ENCODE data around the gene ABCA1.

ABCA1 gene

GRCh38 chr9:104853159-104853558 lies 74.8 kb downstream of the ABCA1 start:
- Histone ChIP-seq H2BK120ac (ENCODE audit: insufficient read depth, low read length, poor library complexity) (no peak overlapping the region), H4K12ac (ENCODE audit: low read depth, low read length) (no peak overlapping the region), H3K27me3 (ENCODE audit: insufficient read depth, low read length) (no peaks in the 10 kb centered on the region), H3K4me2 (ENCODE audit: low read length) (no peak overlapping the region), H3K9ac (ENCODE audit: low read length) (no peak overlapping the region), H3K36me3 (ENCODE audit: control insufficient read depth in 1 of 2, insufficient read depth in 2 of 2, low read length in 2 of 2) (no peaks in the 10 kb centered on the region), H2AFZ (ENCODE audit: insufficient read depth, low read length, poor library complexity) (no peak overlapping the region), H4K8ac (ENCODE audit: low read depth, low read length) (no peak overlapping the region), H3K4ac (ENCODE audit: low read depth, low read length) (no peak overlapping the region), H3K27ac (ENCODE audit: low read depth, low read length) (no peak overlapping the region), H3K79me1 (ENCODE audit: low read length) (no peaks in the 10 kb centered on the region), H3K4me1 (ENCODE audit: control insufficient read depth in 1 of 2, insufficient read depth in 2 of 2, low read length in 2 of 2) (no peaks in the 10 kb centered on the region), H2BK12ac (ENCODE audit: low read length) (no peak overlapping the region), H2BK5ac (ENCODE audit: low read depth, low read length, poor library complexity) (no peak overlapping the region), H3K79me2 (ENCODE audit: control insufficient read depth, insufficient read depth, low read length, poor library complexity) (no peaks in the 10 kb centered on the region), H3K14ac (ENCODE audit: low read length) (no peak overlapping the region), H3K9me3 (ENCODE audit: insufficient read depth, low read depth, low read length) (no peaks in the 10 kb centered on the region), H3K18ac (ENCODE audit: low read length) (no peak overlapping the region), H2AK5ac (ENCODE audit: low read length) (no peak overlapping the region), H3K23ac (ENCODE audit: low read length) (peak overlapping the region; percentile 78), H3K4me3 (ENCODE audit: low read depth, low read length) (no peak overlapping the region), H4K91ac (ENCODE audit: low read depth, low read length) (no peak overlapping the region)
- no peak for DNase-seq
- no CpG with 5 or more reads among the region's 4 CpGs for WGBS (ENCODE audit: extremely low coverage, insufficient coverage, insufficient read length)

GRCh38 chr9:104851546-104851920 lies 76.4 kb downstream of the ABCA1 start:
- no peak overlapping the region for H2AFZ ChIP-seq (ENCODE audit: insufficient read depth, low read length, poor library complexity)
- DNase-seq, result no peak
- no peaks in the 10 kb centered on the region for H3K4me1 ChIP-seq (ENCODE audit: control insufficient read depth in 1 of 2, insufficient read depth in 2 of 2, low read length in 2 of 2)
- no peak overlapping the region for H3K4me3 ChIP-seq (ENCODE audit: low read depth, low read length)
- no peak overlapping the region for H3K18ac ChIP-seq (ENCODE audit: low read length)
- no CpG with 5 or more reads among the region's 3 CpGs for WGBS (ENCODE audit: extremely low coverage, insufficient coverage, insufficient read length)
- no peak overlapping the region for H3K27ac ChIP-seq (ENCODE audit: low read depth, low read length)
- no peak overlapping the region for H4K12ac ChIP-seq (ENCODE audit: low read depth, low read length)
- no peaks in the 10 kb centered on the region for H3K27me3 ChIP-seq (ENCODE audit: insufficient read depth, low read length)
- H4K8ac ChIP-seq (ENCODE audit: low read depth, low read length), result no peak overlapping the region
- H3K9ac ChIP-seq (ENCODE audit: low read length), result no peak overlapping the region
- H4K91ac ChIP-seq (ENCODE audit: low read depth, low read length), result no peak overlapping the region
- H3K4me2 ChIP-seq (ENCODE audit: low read length), result no peak overlapping the region
- no peak overlapping the region for H2AK5ac ChIP-seq (ENCODE audit: low read length)
- H3K79me2 ChIP-seq (ENCODE audit: control insufficient read depth, insufficient read depth, low read length, poor library complexity), result no peaks in the 10 kb centered on the region
- H3K79me1 ChIP-seq (ENCODE audit: low read length), result no peaks in the 10 kb centered on the region
- no peak overlapping the region for H2BK12ac ChIP-seq (ENCODE audit: low read length)
- no peaks in the 10 kb centered on the region for H3K36me3 ChIP-seq (ENCODE audit: control insufficient read depth in 1 of 2, insufficient read depth in 2 of 2, low read length in 2 of 2)
- H3K4ac ChIP-seq (ENCODE audit: low read depth, low read length), result no peak overlapping the region
- no peak overlapping the region for H2BK120ac ChIP-seq (ENCODE audit: insufficient read depth, low read length, poor library complexity)
- H3K14ac ChIP-seq (ENCODE audit: low read length), result no peak overlapping the region
- no peaks in the 10 kb centered on the region for H3K9me3 ChIP-seq (ENCODE audit: insufficient read depth, low read depth, low read length)
- H2BK5ac ChIP-seq (ENCODE audit: low read depth, low read length, poor library complexity), result no peak overlapping the region
- H3K23ac ChIP-seq (ENCODE audit: low read length), result no peak overlapping the region

- Histone ChIP-seq H3K9me3 (ENCODE audit: insufficient read depth, low read depth, low read length) (no peaks in the 10 kb centered on the region), H3K9ac (ENCODE audit: low read length) (no peak overlapping the region), H4K91ac (ENCODE audit: low read depth, low read length) (no peak overlapping the region), H3K14ac (ENCODE audit: low read length) (no peak overlapping the region), H2BK12ac (ENCODE audit: low read length) (no peak overlapping the region), H2BK120ac (ENCODE audit: insufficient read depth, low read length, poor library complexity) (no peak overlapping the region), H3K4ac (ENCODE audit: low read depth, low read length) (no peak overlapping the region), H2AFZ (ENCODE audit: insufficient read depth, low read length, poor library complexity) (no peak overlapping the region), H3K79me2 (ENCODE audit: control insufficient read depth, insufficient read depth, low read length, poor library complexity) (no peaks in the 10 kb centered on the region), H4K8ac (ENCODE audit: low read depth, low read length) (no peak overlapping the region), H3K4me2 (ENCODE audit: low read length) (no peak overlapping the region), H2AK5ac (ENCODE audit: low read length) (no peak overlapping the region), H2BK5ac (ENCODE audit: low read depth, low read length, poor library complexity) (no peak overlapping the region), H3K79me1 (ENCODE audit: low read length) (no peaks in the 10 kb centered on the region), H3K36me3 (ENCODE audit: control insufficient read depth in 1 of 2, insufficient read depth in 2 of 2, low read length in 2 of 2) (no peaks in the 10 kb centered on the region), H4K12ac (ENCODE audit: low read depth, low read length) (no peak overlapping the region), H3K4me1 (ENCODE audit: control insufficient read depth in 1 of 2, insufficient read depth in 2 of 2, low read length in 2 of 2) (no peaks in the 10 kb centered on the region), H3K27ac (ENCODE audit: low read depth, low read length) (no peak overlapping the region), H3K27me3 (ENCODE audit: insufficient read depth, low read length) (no peaks in the 10 kb centered on the region), H3K18ac (ENCODE audit: low read length) (no peak overlapping the region), H3K23ac (ENCODE audit: low read length) (no peak overlapping the region), H3K4me3 (ENCODE audit: low read depth, low read length) (no peak overlapping the region)
- DNase-seq, result no peak
- no CpG with 5 or more reads among the region's 6 CpGs for WGBS (ENCODE audit: extremely low coverage, insufficient coverage, insufficient read length)
Measured at GRCh38 chr9:104850786-104851545, 77.0 kb downstream of the ABCA1 start.

- Histone ChIP-seq H3K27ac (ENCODE audit: low read depth, low read length) (no peak overlapping the region), H3K79me1 (ENCODE audit: low read length) (no peaks in the 10 kb centered on the region), H3K4me2 (ENCODE audit: low read length) (no peak overlapping the region), H3K23ac (ENCODE audit: low read length) (no peak overlapping the region), H2AK5ac (ENCODE audit: low read length) (no peak overlapping the region), H3K79me2 (ENCODE audit: control insufficient read depth, insufficient read depth, low read length, poor library complexity) (no peaks in the 10 kb centered on the region), H2AFZ (ENCODE audit: insufficient read depth, low read length, poor library complexity) (no peak overlapping the region), H3K14ac (ENCODE audit: low read length) (no peak overlapping the region), H4K91ac (ENCODE audit: low read depth, low read length) (no peak overlapping the region), H2BK12ac (ENCODE audit: low read length) (no peak overlapping the region), H3K4me1 (ENCODE audit: control insufficient read depth in 1 of 2, insufficient read depth in 2 of 2, low read length in 2 of 2) (no peaks in the 10 kb centered on the region), H3K27me3 (ENCODE audit: insufficient read depth, low read length) (no peaks in the 10 kb centered on the region), H3K36me3 (ENCODE audit: control insufficient read depth in 1 of 2, insufficient read depth in 2 of 2, low read length in 2 of 2) (no peaks in the 10 kb centered on the region), H3K9me3 (ENCODE audit: insufficient read depth, low read depth, low read length) (no peaks in the 10 kb centered on the region), H3K4me3 (ENCODE audit: low read depth, low read length) (no peak overlapping the region), H4K12ac (ENCODE audit: low read depth, low read length) (no peak overlapping the region), H2BK120ac (ENCODE audit: insufficient read depth, low read length, poor library complexity) (no peak overlapping the region), H3K18ac (ENCODE audit: low read length) (no peak overlapping the region), H3K4ac (ENCODE audit: low read depth, low read length) (no peak overlapping the region), H3K9ac (ENCODE audit: low read length) (no peak overlapping the region), H4K8ac (ENCODE audit: low read depth, low read length) (no peak overlapping the region), H2BK5ac (ENCODE audit: low read depth, low read length, poor library complexity) (no peak overlapping the region)
- DNase-seq, result no peak
Measured at GRCh38 chr9:104849023-104849422, 78.9 kb downstream of the ABCA1 start.

All from trophoblast cell (in vitro differentiated cells and primary cell).